Calu3 (cell line): ENCODE data around the gene SSNA1. TPM values are rescaled to one million over a fixed set of nuclear protein-coding genes. Genes with fewer than 3 reads are reported as not detected.

Experiments used
- BruUV-seq: library from RNA; stranded (reverse); fragments of 400-500 nt; replicated peaks from 2 replicates; lab custom pipeline; 2021; lab: Mats Ljungman, UMichigan
- CTCF ChIA-PET: fragments of 300-600 bp; sonication (Branson Sonifier 250); formaldehyde crosslinking; loops from one replicate; lab custom pipeline; 2022; ENCODE audit warnings: antibody characterized with exemption; lab: Charles Lee
- DNase-seq: peaks from one replicate; pipeline ENCODE4 v3.0.0; 2022
- H3K27ac Mint-ChIP-seq: one replicate; pipeline ENCODE4 v1.8.0; 2022; ENCODE audit warnings: mixed read lengths; ENCODE audit not compliant: unreplicated experiment
- H3K27me3 Mint-ChIP-seq: one replicate; pipeline ENCODE4 v1.8.0; 2022; ENCODE audit warnings: mixed read lengths; ENCODE audit not compliant: unreplicated experiment
- H3K36me3 Mint-ChIP-seq: one replicate; pipeline ENCODE4 v1.8.0; 2022; ENCODE audit warnings: mild to moderate bottlenecking, moderate library complexity, mixed read lengths; ENCODE audit not compliant: insufficient read depth, unreplicated experiment
- H3K4me1 Mint-ChIP-seq: one replicate; pipeline ENCODE4 v1.8.0; 2022; ENCODE audit warnings: mild to moderate bottlenecking, low read depth, mixed read lengths; ENCODE audit not compliant: unreplicated experiment
- H3K4me3 Mint-ChIP-seq: one replicate; pipeline ENCODE4 v1.8.0; 2022; ENCODE audit warnings: mild to moderate bottlenecking, low read depth, moderate library complexity, mixed read lengths; ENCODE audit not compliant: unreplicated experiment
- H3K9me3 Mint-ChIP-seq: one replicate; pipeline ENCODE4 v1.8.0; 2022; ENCODE audit warnings: low read depth, mixed read lengths; ENCODE audit not compliant: unreplicated experiment
- CTCF ChIP-seq: fragments of 200-600 bp; IDR thresholded peaks from one replicate; pipeline ENCODE4 v1.8.0; 2022; ENCODE audit warnings: antibody characterized with exemption; ENCODE audit not compliant: unreplicated experiment
- intact Hi-C: fragments of 100-400 bp; cut with micrococcal nuclease; formaldehyde crosslinking; loops from one replicate; pipeline ENCODE4 v1.10.0; 2022; ENCODE audit not compliant: unreplicated experiment
- total RNA-seq: library from RNA; stranded (reverse); gene quantifications from 2 replicates; pipeline ENCODE4 v1.2.3, GENCODE V29; 2022

SSNA1 gene
- total RNA-seq, 1 experiment from 2014 or later, result 41.9 TPM

- Mint-ChIP-seq H3K27ac (no peak overlapping the region), H3K4me1 (no peaks in the 10 kb centered on the region), H3K9me3 (no peaks in the 10 kb centered on the region), H3K27me3 (no peaks in the 10 kb centered on the region), H3K36me3 (peaks cover 48% of the 10 kb centered on the region), H3K4me3 (no peak overlapping the region)
- intact Hi-C loops, result no loop called here
- DNase-seq, result no peak
- CTCF ChIA-PET, result interaction anchor here (0.5 kb wide), 1 partner anchor 84 kb away, joined by 3 read pairs; no protein-coding TSS in a partner anchor
- no TSS peak for BruUV-seq
- no peak for TF ChIP-seq CTCF
These were observed 32.0 kb downstream of the SSNA1 start for GRCh38 chr9:137220317-137221094.

- intact Hi-C loops, result no loop called here
- CTCF ChIA-PET, result no interaction called here
- Mint-ChIP-seq H3K27me3 (no peaks in the 10 kb centered on the region), H3K4me3 (no peak overlapping the region), H3K4me1 (peaks cover 1% of the 10 kb centered on the region), H3K9me3 (no peaks in the 10 kb centered on the region), H3K27ac (no peak overlapping the region), H3K36me3 (peaks cover 48% of the 10 kb centered on the region)
- no peak for TF ChIP-seq CTCF
- no TSS peak for BruUV-seq
- DNase-seq, result no peak
These were observed 32.6 kb downstream of the SSNA1 start for GRCh38 chr9:137221095-137221505.

- Mint-ChIP-seq H3K4me3 (no peak overlapping the region), H3K36me3 (peaks cover 50% of the 10 kb centered on the region), H3K4me1 (peaks cover 6% of the 10 kb centered on the region), H3K27me3 (no peaks in the 10 kb centered on the region), H3K9me3 (no peaks in the 10 kb centered on the region), H3K27ac (no peak overlapping the region)
- no peak for DNase-seq
- no TSS peak for BruUV-seq
- CTCF ChIA-PET, result interaction anchor here (0.5 kb wide), 1 partner anchor 45 kb away, joined by 3 read pairs; no protein-coding TSS in a partner anchor
- intact Hi-C loops, result no loop called here
- TF ChIP-seq CTCF, result no peak
These were observed 33.1 kb downstream of the SSNA1 start for GRCh38 chr9:137221506-137222111.

- CTCF ChIA-PET, result interaction anchor here (0.5 to 1.4 kb wide), 7 partner anchors 8 to 60 kb away, joined by 3 to 5 read pairs (median 3); partner anchors contain the start of gene TPRN
- peak within 1 kb of the TSS; percentile 69 for H3K27ac Mint-ChIP-seq
- no TSS peak for BruUV-seq
These were observed 34.0 kb downstream of the SSNA1 start, which contains the start of gene RNF208 for GRCh38 chr9:137222190-137223077. RNF208 (minus strand) TSS chr9:137222240; CDS start chr9:137221212, 1,028 bp downstream.

More at GRCh38 chr9:137222190-137223077, 34.0 kb downstream of the SSNA1 start, which contains the start of gene RNF208:
- Mint-ChIP-seq H3K9me3 (no peaks in the 10 kb centered on the region), H3K27me3 (no peaks in the 10 kb centered on the region), H3K36me3 (peaks cover 51% of the 10 kb centered on the region), H3K4me1 (peaks cover 13% of the 10 kb centered on the region), H3K4me3 (peak within 1 kb of the TSS; percentile 70)
- DNase-seq, result no peak
- no peak for TF ChIP-seq CTCF
- intact Hi-C loops, result no loop called here
